HG03457 (cell line): ENCODE data around the gene NEBL.

Experiments used
- ATAC-seq: cut with Tn5 transposase; IDR thresholded peaks from one replicate; pipeline ENCODE4 v1.9.1; 2021; ENCODE audit warnings: moderate number of reproducible peaks; ENCODE audit not compliant: unreplicated experiment

NEBL gene

DNA sequence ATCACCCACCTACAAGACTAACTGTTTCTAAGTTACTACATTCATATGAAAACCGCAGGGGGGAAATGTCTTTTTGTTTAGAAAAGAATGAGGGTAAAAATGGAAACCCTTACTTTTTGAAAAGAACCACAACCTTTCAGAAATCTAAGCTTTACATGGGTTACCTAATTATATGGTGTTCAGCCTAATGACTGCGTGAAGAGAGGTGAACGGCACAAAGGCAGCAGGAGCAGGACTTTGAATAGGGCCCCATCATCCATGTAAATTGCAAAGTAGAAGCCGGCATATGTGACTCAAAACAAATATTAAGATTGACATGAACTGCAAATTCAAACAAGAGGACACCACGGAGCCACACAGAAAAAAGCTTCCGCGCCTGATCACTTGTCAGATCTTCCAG lies 25.1 kb downstream of the NEBL start:
- ATAC-seq, result no peak

- ATAC-seq, result no peak
Measured at GRCh38 chr10:20870834-20871233, 26.3 kb downstream of the NEBL start.

- no peak for ATAC-seq
Measured at GRCh38 chr10:20863008-20863407, 34.1 kb downstream of the NEBL start.

DNA sequence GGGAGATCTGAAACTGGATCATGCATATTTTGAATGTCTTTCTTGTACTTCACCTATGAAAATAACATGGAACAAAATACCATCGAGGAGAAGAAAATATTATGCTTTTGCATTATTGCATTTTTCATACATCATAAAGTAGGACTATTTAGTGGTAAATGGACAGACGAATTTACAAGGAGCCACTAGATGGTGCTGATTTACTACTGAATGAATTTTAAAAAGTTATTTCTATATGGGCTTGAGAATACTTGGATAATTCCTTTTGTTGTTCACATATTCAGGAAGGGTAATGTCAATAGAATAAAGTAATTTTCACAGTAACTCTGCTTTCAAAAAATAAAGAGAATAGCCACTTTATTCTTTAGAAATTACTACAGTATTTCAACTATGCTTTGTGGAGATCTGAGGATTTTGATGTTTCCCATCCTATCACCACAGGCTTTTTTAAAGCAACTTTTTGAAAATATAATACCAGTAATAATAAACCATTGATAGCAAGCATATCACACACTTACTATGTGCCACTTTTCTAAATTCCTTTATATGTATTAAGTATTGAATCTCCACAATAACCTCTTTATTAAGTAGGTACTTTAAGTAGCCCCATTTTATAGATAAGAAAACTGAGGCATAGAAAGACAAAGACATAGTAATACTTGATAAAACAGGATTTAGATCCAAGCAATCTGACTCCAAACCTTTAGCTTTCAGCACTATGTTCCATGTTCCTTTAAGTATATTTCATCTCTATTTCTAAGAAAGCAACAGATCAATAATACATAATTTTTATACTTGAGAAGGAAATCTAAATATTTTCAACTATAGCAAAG lies 38.6 kb downstream of the NEBL start:
- no peak for ATAC-seq

GRCh38 chr10:20856484-20856883 lies 40.6 kb downstream of the NEBL start:
- no peak for ATAC-seq

DNA sequence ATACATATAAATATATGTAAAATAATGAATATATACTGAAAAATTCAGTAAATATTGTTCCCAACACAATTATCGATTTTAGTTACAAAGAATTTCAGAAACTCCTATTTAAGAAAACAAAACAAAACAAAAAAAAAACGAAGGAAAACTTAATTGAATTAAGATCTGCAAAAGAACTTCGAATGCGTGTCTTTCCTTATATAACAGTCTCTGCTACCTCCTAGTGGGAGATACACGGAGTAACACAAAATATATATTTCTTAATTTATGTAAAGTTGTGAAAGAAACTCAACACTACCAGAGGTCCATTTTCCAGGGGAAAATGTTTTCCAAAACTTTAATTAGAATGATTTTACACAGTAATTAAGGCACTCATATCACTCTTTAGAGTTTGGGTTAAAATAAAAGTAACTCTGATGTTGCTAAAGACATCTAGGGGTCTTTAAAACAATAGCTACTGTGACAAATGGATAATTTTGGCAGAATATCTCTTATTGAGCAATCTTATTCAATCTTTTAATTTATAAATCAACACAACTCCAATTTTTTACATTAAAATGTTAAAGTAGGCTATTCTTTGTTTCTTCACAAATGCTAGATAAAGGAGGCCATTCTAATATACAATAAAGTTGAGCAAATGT lies 41.6 kb downstream of the NEBL start:
- ATAC-seq, result no peak

GRCh38 chr10:20853276-20853675 lies 43.8 kb downstream of the NEBL start:
- no peak for ATAC-seq

DNA sequence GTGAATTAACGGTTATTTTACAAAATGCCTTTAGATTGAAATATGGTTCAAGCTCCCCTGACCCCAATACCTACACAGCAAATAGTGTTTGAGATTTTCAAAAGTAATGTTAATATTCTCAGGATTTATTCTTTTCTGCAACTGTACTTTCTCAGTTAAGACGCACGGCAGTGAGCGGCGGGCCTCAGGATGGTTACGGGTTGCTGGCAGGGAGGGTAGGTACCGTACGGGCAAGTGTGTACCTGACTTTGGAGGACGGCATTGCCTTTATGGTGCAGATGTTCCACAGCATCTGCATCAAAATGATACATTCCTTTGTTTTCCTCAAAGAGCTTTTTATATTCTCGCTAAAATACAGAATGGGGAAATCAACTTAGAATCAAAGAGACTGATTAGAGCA lies 44.8 kb downstream of the NEBL start:
- ATAC-seq, result no peak

DNA sequence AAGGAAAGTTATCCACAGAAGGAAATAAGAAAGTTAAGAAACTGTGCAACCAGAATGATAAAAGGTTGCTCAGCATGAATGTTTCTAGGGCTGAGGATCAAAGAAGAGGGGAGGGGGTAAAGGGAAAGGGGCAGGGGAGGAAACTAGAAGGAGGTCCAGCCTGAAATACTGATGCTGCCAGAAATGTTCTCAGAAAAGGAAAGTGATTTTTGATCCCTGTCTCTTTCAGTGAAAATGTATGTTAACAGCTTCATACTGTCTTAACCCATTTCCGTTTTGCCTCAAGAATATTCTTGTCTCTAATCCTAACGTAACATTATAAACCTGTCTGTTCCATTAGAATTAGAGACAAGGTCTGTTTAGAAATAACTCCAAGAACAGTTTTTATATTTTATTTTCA lies 49.6 kb downstream of the NEBL start:
- no peak for ATAC-seq

- no peak for ATAC-seq
Measured at GRCh38 chr10:20846263-20846662, 50.8 kb downstream of the NEBL start.

DNA sequence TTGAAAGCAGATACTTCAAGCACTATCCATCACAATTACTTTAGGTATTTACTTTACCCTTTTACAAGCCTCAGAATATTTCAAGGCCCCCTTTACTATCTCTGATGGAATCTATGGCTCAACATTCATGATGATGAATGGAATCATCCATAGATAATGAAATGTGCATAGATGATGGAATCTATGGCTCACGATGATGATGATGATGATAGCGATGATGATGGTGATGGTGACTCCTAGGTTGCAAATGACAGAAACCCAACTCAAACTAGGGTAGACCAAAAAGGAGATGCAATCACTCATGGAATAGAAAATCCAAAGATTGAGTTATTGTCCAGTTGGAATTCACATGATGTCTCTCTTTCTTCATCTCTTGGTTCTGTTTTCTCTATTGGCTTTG lies 55.7 kb downstream of the NEBL start:
- no peak for ATAC-seq

DNA sequence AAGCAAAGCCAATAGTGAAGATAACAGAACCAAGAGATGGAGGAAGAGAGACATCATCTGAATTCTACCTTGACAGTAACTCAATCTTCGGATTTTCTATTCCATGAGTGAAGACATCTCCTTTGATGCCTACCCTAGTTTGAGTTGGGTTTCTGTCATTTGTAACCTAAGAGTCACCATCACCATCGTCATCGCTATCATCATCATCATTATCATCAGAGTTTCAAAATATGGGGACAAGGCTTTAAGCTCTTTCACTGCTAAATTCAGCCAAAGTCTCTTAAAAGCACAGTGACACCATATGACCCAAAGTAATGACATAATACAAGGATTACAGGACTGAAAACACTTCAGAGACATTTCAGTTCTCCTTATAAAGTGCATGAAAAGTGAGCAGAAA lies 57.2 kb downstream of the NEBL start:
- no peak for ATAC-seq

DNA sequence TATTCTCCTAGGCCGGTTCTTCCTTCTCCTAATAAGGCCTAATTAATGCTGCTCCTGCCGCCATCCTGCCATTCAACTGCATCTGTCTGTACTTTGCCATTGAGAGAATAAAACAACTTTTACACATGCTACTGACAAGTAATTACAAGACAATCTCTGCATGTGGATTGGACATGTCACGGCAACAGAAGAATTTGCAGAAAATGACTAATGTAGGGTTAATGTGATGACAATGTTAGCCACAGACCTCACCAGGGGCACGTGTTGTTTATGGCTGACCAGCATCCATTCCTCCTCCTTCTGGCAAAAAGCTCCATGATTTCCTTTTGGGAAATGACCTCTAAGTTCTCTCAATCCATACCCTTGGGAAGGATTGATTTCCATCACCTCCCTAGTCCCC lies 58.0 kb downstream of the NEBL start:
- ATAC-seq, result no peak

DNA sequence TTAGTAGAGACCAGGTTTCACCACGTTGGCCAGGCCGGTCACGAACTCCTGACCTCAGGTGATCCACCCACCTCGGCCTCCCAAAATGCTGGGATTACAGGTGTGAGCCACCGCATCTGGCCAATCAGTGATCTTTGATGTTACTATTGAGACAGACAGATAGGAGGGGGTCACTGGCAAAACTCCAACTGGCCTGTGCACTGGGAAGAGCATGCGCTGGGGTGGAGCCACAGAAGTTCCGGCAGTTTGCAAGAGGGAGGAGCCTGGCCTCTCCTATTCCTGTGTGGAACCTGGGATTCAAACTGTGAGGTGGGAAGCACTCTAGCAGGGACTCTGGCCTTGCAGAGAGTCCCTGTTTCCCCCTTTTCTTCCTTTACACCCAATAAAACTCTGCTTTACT lies 60.7 kb downstream of the NEBL start:
- no peak for ATAC-seq

- ATAC-seq, result no peak
Measured at GRCh38 chr10:20835335-20835734, 61.8 kb downstream of the NEBL start.

DNA sequence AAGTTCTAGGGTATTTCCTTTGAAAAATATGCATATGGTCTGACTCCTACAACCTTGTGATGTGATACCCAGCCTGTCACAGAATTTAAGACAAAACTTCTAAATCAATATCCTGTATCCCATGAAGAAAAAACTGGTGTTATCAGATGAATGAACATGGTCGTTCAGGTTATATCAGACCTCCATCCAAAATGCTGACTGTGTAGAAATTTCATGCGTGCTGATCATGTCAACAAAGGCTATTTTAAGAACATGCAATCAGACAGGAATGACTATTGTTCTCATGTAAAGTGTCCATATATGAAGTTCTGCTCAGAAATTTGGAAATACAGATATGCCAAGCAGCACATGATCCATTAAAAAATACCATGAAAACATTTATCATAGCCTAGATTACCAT lies 62.3 kb downstream of the NEBL start:
- ATAC-seq, result no peak

DNA sequence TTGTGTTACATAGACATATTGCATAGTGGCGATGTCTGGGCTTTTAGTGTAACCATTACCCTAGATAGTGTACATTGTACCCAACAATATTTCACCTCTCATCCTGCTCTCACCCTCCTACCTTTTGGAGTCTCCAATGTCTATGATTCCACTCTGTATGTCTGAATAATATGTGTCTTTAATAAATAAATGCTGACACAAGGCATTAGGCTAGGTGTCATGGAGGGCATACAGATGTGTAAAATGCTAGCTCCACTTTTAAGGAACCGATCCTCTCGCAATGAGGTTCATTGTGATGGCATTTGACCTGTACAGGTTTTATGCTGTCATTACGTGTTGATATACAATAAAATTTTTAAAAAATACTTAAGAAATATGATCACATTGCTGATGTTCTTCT lies 74.3 kb downstream of the NEBL start:
- no peak for ATAC-seq

DNA sequence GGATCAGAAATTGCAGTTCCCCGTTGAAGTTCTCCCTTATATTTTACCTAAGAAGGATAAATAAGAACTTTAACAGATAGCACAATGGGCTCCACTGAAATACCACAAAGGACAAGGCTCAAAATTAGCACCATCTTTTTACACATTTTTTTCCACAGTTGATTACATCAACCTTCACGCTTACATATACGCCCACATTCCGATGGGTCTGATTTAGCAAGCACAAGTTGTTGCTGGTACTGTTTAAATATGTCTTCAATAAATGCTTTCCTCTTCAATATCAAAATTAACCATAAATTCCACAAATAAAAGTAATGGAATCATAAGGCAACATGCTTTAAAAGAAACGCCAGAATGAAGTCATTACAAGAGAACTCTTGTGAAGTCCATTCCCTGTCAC lies 79.5 kb downstream of the NEBL start:
- no peak for ATAC-seq

GRCh38 chr10:20817116-20817515 lies 80.0 kb downstream of the NEBL start:
- ATAC-seq, result no peak

DNA sequence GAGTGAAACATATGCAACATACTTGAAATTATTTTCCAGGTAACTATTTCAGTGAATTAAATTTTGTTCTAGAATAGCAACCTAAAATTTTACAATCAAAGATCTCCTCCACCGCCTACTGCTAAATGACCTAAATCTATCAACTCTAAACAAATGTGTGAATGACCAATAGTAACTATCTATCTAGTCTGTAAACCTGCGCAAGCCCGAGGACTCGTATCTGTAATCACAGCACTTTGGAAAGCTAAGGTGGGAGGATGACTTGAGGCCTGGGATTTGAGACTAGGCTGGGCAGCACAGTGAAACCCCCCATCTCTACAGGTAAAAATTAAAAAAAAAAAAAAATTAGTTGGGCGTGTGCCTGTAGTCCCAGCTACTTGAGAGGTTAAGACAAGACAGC lies 83.0 kb downstream of the NEBL start:
- no peak for ATAC-seq

GRCh38 chr10:20811131-20811530 lies 86.0 kb downstream of the NEBL start:
- no peak for ATAC-seq

DNA sequence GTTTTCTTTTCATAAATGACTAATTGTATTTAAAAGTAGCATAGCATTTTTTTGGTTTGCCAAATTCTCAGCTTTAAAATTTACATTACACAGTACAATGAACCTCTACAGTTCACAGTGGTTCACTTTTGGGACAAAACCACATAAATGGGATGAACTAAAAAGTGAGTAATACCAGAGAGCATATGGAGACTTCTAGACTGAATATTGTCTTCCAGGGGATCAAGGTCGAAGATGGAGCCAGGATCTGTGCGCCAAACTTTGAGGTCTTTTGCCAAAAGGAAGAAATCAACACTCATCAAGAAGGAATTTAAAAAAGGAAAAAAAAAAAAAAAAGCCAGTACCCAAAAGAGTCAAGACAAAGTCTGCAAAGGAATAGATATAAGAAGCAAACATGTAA lies 87.5 kb downstream of the NEBL start:
- ATAC-seq, result no peak

DNA sequence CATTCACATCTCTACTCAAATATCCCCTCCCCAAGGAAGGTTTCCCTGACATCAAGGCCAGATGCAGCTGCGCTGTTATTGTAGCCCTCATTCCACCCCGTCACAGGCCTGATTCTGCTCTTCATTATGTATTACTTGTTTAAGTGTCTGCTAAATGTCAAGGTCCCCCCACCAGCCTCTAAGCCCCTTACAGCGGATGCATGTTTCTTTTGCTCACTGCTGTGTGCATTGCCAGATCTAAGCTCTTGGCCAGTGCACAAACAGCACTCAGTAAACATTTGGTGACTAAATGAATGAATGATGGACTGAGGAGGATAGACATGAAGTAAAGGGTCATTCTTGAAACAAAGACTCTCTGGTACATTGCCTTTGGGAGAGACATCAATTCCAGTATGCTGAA lies 90.6 kb downstream of the NEBL start:
- no peak for ATAC-seq
